ENCODE measurements around the gene CTF1.
"Not testable (repeated sequence)": the region's sequence is repeated elsewhere in the genome, so short reads cannot be mapped to it uniquely, and the experiment has no call there.

The CTF1 gene

GRCh38 chr16:30934827-30935557, 38.6 kb downstream of the CTF1 start:
- peak; percentile 58 to 65 for DNase-seq

GRCh38 chr16:30937692-30938091, 41.3 kb downstream of the CTF1 start:
- DNase-seq, result no peak

- DNase-seq, result not testable (repeated sequence)
Observed at GRCh38 chr16:30939571-30939970, 43.2 kb downstream of the CTF1 start.

- peak; percentile 64 to 79 for DNase-seq
Observed at GRCh38 chr16:30941600-30942425, 45.4 kb downstream of the CTF1 start.

- DNase-seq, result no peak
Observed at GRCh38 chr16:30942426-30942806, 46.0 kb downstream of the CTF1 start.

- no peak for DNase-seq
Observed at GRCh38 chr16:30944352-30944751, 47.9 kb downstream of the CTF1 start.

- DNase-seq, result no peak
Observed at GRCh38 chr16:30946671-30947540, 50.5 kb downstream of the CTF1 start.

- DNase-seq, result no peak
Observed at GRCh38 chr16:30947541-30947858, 51.1 kb downstream of the CTF1 start.

- DNase-seq, result peak; percentile 58 to 74
Observed at GRCh38 chr16:30947859-30948666, 51.6 kb downstream of the CTF1 start.

- peak; percentile 11 to 37 for DNase-seq
Observed at GRCh38 chr16:30948667-30949649, 52.5 kb downstream of the CTF1 start, which contains the start of gene ORAI3. TSS of gene ORAI3 (plus strand) at chr16:30949068. CDS start at chr16:30949290, 222 bp downstream.

GRCh38 chr16:30949650-30950515, 53.5 kb downstream of the CTF1 start:
- DNase-seq, result peak; percentile 54 to 73

- no peak for DNase-seq
Observed at GRCh38 chr16:30950516-30951065, 54.2 kb downstream of the CTF1 start.

GRCh38 chr16:30951193-30951592, 54.8 kb downstream of the CTF1 start:
- DNase-seq, result no peak

- no peak for DNase-seq
Observed at GRCh38 chr16:30951750-30952149, 55.3 kb downstream of the CTF1 start.

GRCh38 chr16:30953111-30953510, 56.7 kb downstream of the CTF1 start:
- no peak for DNase-seq

Data from SHP77 (cell line).